GM21619 (cell line): ENCODE data around the gene TRMT2A.

ENCODE experiments used
- ATAC-seq: cut with Tn5 transposase; IDR thresholded peaks from one replicate; pipeline ENCODE4 v1.9.1; 2021; ENCODE audit not compliant: unreplicated experiment

TRMT2A gene

DNA sequence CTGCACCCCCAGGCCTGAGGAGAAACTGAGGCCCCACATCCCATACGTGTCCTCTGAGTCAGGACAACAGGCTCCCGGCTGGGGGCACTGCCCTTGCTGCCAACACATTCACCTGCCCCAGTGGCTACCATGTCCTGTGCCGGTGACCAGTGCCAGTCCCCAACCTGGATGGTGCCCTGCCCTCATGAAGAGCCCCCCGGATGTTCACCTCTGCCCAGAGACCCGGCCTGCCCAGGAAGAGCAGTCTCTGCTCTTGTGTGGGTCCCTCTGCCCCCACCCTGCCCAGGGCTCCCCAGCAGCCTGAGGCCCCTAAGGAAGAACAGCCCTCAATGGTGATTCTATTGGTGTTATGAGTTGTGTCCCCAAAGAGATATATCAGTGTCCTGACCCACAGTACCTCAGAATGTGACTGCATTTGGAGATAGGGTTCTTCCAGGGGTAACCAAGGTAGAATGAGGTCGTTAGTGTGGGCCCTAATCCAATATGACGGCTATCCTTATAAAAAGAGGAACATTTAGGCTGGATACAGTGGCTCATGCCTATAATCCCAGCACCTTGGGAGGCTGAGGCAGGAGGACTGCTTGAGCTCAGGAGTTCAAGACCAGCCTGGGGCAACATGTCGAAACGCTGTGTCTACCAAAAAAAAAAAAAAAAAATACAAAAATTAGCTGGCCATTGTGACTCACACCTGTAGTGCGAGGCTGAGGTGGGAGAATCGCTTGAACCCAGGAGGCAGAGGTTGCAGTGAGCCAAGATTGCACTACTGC lies 50.2 kb downstream of the TRMT2A start:
- no peak for ATAC-seq

DNA sequence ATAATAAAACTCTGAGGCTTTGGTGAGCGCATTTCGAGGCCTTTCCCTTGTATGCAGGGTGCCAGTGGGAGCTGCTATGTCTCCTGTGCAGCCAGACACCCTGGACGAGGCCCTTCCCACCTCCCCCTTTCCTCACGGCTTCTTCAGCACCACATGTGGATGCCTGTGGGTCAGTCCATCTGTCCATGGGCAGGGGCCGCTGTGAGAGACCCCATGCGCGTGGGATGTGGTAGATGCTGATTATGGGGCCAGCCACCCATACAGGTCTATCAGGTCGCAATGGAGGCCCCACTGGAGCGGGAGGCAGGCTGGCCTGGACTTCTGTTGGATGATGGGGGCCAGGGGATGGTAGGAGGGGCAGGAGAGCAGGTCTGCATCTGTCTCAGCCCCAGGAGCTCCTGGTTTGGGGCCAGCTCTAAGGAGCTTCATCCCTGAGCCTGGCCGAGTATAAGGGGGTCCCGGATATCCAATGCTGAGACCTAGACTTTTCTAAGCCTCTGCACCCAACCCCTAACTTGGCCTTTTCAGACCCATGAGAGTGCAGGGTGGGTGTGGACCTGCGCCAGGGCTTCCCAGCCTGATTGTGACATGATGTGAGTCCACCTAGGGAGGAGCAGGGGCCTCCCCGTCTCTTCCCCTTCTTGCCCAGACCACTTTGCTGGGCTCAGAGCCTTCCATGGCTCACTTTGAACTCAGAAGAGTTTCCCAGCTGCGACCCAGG lies 51.0 kb downstream of the TRMT2A start:
- no peak for ATAC-seq

DNA sequence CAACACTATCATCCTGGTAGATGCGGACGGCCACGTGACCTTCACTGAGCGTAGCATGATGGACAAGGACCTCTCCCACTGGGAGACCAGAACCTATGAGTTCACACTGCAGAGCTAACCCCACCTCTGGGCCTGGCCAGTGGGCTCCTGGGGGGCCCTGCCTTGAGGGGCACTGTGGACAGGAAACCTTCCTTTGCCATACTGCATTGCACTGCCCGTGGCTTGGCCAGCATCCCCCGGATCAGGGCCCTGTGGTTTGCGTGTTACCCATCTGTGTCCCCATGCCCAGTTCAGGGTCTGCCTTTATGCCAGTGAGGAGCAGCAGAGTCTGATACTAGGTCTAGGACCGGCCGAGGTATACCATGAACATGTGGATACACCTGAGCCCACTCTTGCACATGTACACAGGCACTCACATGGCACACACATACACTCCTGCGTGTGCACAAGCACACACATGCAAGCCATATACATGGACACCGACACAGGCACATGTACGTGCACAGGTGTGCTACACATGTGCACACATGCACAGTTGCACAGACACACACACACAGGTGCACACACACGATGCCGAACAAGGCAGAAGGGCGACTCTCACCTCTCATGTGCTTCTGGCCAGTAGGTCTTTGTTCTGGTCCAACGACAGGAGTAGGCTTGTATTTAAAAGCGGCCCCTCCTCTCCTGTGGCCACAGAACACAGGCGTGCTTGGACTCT lies 52.3 kb downstream of the TRMT2A start:
- ATAC-seq, result no peak

DNA sequence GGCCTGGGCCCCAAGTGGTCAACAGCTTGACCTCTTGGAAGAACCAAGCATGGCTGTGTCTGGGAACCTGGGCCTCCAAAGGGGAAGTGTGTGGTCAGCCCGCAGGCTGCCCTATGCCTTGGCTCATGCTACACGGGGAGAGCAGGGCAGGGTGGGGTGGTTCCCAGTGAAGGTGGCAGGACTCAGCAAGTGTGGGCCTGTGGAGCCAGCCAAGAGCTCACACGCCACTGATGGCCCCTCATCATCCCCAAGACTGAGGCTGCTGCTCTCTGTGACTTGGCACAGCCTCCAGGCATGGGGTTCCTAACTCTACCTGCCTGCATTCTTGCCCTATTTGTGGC lies 52.9 kb downstream of the TRMT2A start:
- ATAC-seq, result no peak

DNA sequence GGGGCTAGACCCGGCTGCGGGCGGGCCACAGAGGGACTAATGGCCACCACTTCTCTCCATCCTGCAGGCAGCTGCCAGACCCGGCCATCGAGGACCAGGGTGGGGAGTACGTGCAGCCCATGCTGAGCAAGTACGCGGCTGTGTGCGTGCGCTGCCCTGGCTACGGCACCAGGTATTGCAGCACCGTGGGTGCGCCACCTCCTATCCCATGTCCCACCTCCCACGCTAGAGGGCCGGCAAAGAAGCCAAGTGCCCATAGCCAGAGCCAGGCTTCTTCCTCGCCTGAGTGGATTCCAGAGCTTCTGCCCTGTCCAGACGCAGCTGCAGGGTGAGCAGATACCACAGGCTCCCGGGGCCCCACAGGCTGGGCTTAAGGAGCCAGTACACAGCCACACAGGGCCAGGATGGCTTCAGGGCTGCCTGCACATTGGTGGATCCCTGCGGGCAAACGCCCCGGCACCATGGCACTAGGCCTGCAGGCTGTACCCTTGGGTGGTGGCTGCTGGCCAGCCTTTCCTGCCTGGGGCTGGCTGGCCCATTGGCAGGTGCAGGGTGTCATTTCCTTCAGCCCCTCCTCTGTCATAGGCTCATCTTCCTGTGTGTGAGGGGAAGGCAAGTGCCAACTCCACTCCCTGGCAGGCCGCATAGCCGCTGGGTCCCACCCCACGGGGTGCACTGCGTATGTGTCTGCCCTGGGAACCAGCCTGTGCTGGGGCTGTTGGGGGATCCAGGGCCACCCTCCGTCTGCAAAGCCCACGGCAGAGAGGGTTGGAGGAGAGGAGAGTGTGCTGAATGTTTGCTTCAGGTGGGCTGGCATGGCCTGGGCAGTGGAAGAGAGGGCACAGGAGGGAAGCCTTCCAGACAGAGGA lies 53.5 kb downstream of the TRMT2A start:
- no peak for ATAC-seq

DNA sequence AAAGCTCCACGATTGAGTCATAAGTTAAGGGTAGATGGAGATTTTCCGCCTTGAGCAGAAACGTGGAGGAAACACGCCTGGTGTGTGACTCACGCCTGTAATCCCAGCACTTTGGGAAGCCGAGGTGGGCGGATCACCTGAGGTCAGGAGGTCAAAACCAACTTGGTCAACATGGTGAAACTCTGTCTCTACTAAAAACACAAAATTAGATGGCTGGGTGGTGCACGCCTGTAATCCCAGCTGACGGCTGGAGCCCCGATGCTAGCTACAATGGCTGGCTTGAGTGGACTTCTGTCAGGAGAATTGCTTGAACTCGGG lies 54.3 kb downstream of the TRMT2A start:
- ATAC-seq, result no peak

DNA sequence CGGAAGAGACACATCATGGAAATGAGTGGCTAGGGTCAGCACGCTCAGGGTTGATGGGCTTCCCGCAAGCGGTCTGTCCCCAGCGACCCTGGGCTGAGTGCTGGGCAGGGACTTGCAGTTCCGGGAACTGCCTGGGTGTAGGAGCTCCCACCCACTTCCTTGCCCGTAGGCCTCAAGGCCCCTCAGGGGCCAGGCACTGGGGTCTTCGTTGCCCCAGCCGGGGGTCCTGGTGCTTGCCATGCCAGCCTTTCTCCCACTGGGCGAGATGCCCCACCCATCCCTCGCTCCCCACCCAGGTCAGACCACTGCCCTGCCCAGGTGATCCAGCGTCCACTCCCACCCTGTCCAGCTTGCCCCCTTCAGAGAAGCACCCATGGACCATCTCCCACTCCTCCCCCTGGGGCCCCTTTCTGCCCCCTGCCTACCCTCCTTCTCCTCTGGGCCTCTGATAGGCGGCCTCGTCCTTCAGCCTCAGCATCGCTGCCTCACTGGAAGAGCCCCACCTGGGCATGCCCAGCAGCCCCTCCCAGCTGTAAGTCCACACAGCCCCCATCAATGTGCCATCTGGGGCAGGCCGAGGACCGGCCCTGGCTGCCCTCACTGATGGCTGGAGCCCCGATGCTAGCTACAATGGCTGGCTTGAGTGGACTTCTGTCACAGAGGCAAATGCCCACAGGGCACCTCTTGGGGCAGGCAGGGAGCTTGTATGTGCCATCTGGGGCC lies 54.8 kb downstream of the TRMT2A start:
- no peak for ATAC-seq
